SK-N-MC (cell line): Measurements from ENCODE around the gene PAQR8.

Experiments
- EZH2 ChIP-seq: fragments of 200-600 bp; sonication (generic); IDR thresholded peaks from one replicate; pipeline ENCODE4 v1.6.1; 2017; ENCODE audit warnings: antibody characterized with exemption
- POLR2AphosphoS5 ChIP-seq: IDR thresholded peaks from 2 replicates; pipeline ENCODE4 v1.6.1; 2012; ENCODE audit warnings: mild to moderate bottlenecking, low read depth, low read length, borderline replicate concordance

- TF ChIP-seq POLR2AphosphoS5 (no peak), EZH2 (no peak)
These were observed 61.5 kb downstream of the PAQR8 start for GRCh38 chr6:52423448-52423847.
